GM19035 (cell line): ENCODE measurements around the gene ADAP1.

Experiments
- ATAC-seq: cut with Tn5 transposase; IDR thresholded peaks from one replicate; pipeline ENCODE4 v1.9.1; 2021; ENCODE audit not compliant: unreplicated experiment

ADAP1 gene

GRCh38 chr7:940599-941408 lies 13.7 kb downstream of the ADAP1 start:
- ATAC-seq, result no peak

- ATAC-seq, result no peak
Observed at GRCh38 chr7:939843-940242, 14.6 kb downstream of the ADAP1 start.

- no peak for ATAC-seq
Observed at GRCh38 chr7:938546-939185, 15.8 kb downstream of the ADAP1 start.

- ATAC-seq, result no peak
Observed at GRCh38 chr7:937856-938484, 16.5 kb downstream of the ADAP1 start.

GRCh38 chr7:936386-937054 lies 18.0 kb downstream of the ADAP1 start:
- ATAC-seq, result peak; percentile 83

GRCh38 chr7:935874-936385 lies 18.6 kb downstream of the ADAP1 start:
- ATAC-seq, result no peak

GRCh38 chr7:935164-935873 lies 19.2 kb downstream of the ADAP1 start:
- ATAC-seq, result no peak

GRCh38 chr7:934469-935163 lies 19.9 kb downstream of the ADAP1 start:
- no peak for ATAC-seq

GRCh38 chr7:932651-932975 lies 21.9 kb downstream of the ADAP1 start:
- no peak for ATAC-seq

- no peak for ATAC-seq
Observed at GRCh38 chr7:931871-932650, 22.4 kb downstream of the ADAP1 start.

GRCh38 chr7:930975-931758 lies 23.3 kb downstream of the ADAP1 start:
- no peak for ATAC-seq

GRCh38 chr7:929311-929711 lies 25.2 kb downstream of the ADAP1 start:
- no peak for ATAC-seq

GRCh38 chr7:927031-927671 lies 27.3 kb downstream of the ADAP1 start:
- no peak for ATAC-seq

- no peak for ATAC-seq
Observed at GRCh38 chr7:926061-927030, 28.1 kb downstream of the ADAP1 start.

- no peak for ATAC-seq
Observed at GRCh38 chr7:925601-926000, 28.9 kb downstream of the ADAP1 start.

- peak; percentile 44 for ATAC-seq
Observed at GRCh38 chr7:924541-925231, 29.8 kb downstream of the ADAP1 start.
